OCI-LY1 (cell line): Measurements from ENCODE around the gene PON1.

Experiments
- H2AFZ ChIP-seq: fragments of 200-600 bp; sonication (generic), shearing (Covaris generic); 2 replicates; pipeline ENCODE4 v1.6.0; 2014; ENCODE audit warnings: antibody characterized with exemption, mild to moderate bottlenecking, low read length
- H3F3A ChIP-seq: fragments of 200-600 bp; sonication (generic), shearing (Covaris generic); 2 replicates; pipeline ENCODE4 v1.6.0; 2014; ENCODE audit warnings: mild to moderate bottlenecking, antibody characterized with exemption, low read length, moderate library complexity; ENCODE audit not compliant: insufficient read depth
- H3K27ac ChIP-seq: fragments of 200-600 bp; sonication (generic); 2 replicates; pipeline ENCODE4 v1.5.1; 2014; ENCODE audit warnings: low read length, mixed run types, mild to moderate bottlenecking, low read depth; ENCODE audit not compliant: poor library complexity, severe bottlenecking
- H3K27me3 ChIP-seq: fragments of 200-600 bp; sonication (generic); 2 replicates; pipeline ENCODE4 v1.6.0; 2014; ENCODE audit warnings: antibody characterized with exemption, mild to moderate bottlenecking, low read length, moderate library complexity; ENCODE audit not compliant: insufficient read depth
- H3K36me3 ChIP-seq: fragments of 200-600 bp; sonication (generic); 2 replicates; pipeline ENCODE4 v1.6.1; 2014; ENCODE audit warnings: mild to moderate bottlenecking, antibody characterized with exemption, low read length, moderate library complexity, mixed read lengths; ENCODE audit not compliant: insufficient read depth
- H3K4me1 ChIP-seq: fragments of 200-600 bp; sonication (generic); 2 replicates; pipeline ENCODE4 v1.5.1; 2014; ENCODE audit warnings: mild to moderate bottlenecking, low read length, moderate library complexity; ENCODE audit not compliant: insufficient read depth, severe bottlenecking
- H3K4me2 ChIP-seq: fragments of 200-600 bp; sonication (generic), shearing (Covaris generic); 2 replicates; pipeline ENCODE4 v1.6.1; 2014; ENCODE audit warnings: low read length
- H3K4me3 ChIP-seq: fragments of 200-600 bp; sonication (generic); 2 replicates; pipeline ENCODE4 v1.5.1; 2014; ENCODE audit warnings: low read length, low read depth, mild to moderate bottlenecking, mixed read lengths; ENCODE audit not compliant: poor library complexity, severe bottlenecking
- H3K79me2 ChIP-seq: fragments of 200-600 bp; shearing (Covaris generic); 2 replicates; pipeline ENCODE4 v1.6.1; 2016; ENCODE audit warnings: mixed run types, low read length, mixed read lengths; ENCODE audit not compliant: insufficient read depth
- H3K9ac ChIP-seq: fragments of 200-600 bp; sonication (generic), shearing (Covaris generic); 2 replicates; pipeline ENCODE4 v1.6.1; 2014; ENCODE audit warnings: mild to moderate bottlenecking, low read length, mixed read lengths
- H3K9me2 ChIP-seq: fragments of 200-600 bp; sonication (generic), shearing (Covaris generic); 2 replicates; pipeline ENCODE4 v1.6.1; 2014; ENCODE audit warnings: low read depth, mild to moderate bottlenecking, low read length, mixed read lengths
- H3K9me3 ChIP-seq: fragments of 200-600 bp; shearing (Covaris generic); 2 replicates; pipeline ENCODE4 v1.6.1; 2014; ENCODE audit warnings: low read length, mixed read lengths
- H4K20me1 ChIP-seq: fragments of 200-600 bp; sonication (generic), shearing (Covaris generic); 2 replicates; pipeline ENCODE4 v1.6.0; 2016; ENCODE audit warnings: mild to moderate bottlenecking, low read length; ENCODE audit not compliant: insufficient read depth
- CTCF ChIP-seq: fragments of 200-600 bp; sonication (generic), shearing (Covaris generic); IDR thresholded peaks from 2 replicates; pipeline ENCODE4 v1.5.1; 2017; ENCODE audit warnings: mild to moderate bottlenecking, antibody characterized with exemption, low read length, moderate library complexity, mixed read lengths
- EZH2 ChIP-seq: fragments of 200-600 bp; sonication (generic), shearing (Covaris generic); IDR thresholded peaks from 2 replicates; pipeline ENCODE4 v1.8.0; 2017; ENCODE audit warnings: borderline replicate concordance, mixed run types, mild to moderate bottlenecking, antibody characterized with exemption, low read length, moderate library complexity, mixed read lengths

Gene PON1

DNA sequence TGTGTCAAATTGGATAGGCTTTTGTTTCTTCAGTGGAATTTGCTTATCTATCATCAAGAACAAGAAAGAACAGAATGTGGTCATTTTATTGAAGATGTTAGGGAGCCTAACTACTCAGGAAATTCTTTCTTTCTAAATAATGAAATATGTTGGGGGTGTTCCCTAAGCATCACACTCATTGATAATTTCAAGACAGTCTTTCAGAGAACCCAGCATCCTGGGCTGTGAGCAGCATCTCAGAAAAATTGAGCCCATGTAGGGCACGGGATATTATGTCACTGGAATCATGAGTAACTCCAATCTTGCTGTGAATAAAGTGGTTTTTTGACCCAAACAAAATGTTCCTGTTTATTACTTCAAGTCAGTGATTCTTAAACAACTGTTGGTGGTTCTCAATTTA, 27.3 kb downstream of the PON1 start:
- no peak overlapping the region for H3K9ac ChIP-seq

DNA sequence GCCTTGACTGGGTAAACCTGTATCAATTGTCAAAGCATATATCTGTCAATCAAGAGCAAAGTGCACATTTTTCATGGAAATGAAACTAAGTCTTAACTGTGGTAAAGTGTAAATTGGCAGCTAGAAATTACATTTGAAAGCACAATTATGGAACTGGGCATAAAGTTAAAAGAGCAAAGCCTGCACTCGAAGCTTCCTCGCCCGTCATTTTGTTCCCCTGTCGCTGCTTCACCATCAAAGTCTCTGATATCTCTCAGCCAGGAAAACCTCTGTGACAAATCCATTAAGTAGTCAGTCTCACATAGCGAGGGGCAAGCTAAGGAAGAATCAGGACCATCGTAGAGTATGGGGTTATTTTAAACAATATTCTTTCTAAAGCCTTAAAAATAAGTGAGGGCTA, 27.9 kb downstream of the PON1 start:
- H3K4me2 ChIP-seq = no peak overlapping the region
- no peaks in the 10 kb centered on the region for H3F3A ChIP-seq
- no peaks in the 10 kb centered on the region for H3K9me3 ChIP-seq
- no peaks in the 10 kb centered on the region; the same call in 1 of the 2 replicates for H3K27me3 ChIP-seq
- H3K27ac ChIP-seq = no peak overlapping the region
- H2AFZ ChIP-seq = no peak overlapping the region
- TF ChIP-seq EZH2 (no peak), CTCF (no peak)
- H3K79me2 ChIP-seq = no peaks in the 10 kb centered on the region
- H3K9ac ChIP-seq = no peak overlapping the region
- no peak overlapping the region for H3K4me3 ChIP-seq
- no peaks in the 10 kb centered on the region for H3K36me3 ChIP-seq
- H3K9me2 ChIP-seq = no peaks in the 10 kb centered on the region
- no peaks in the 10 kb centered on the region for H4K20me1 ChIP-seq
- H3K4me1 ChIP-seq = no peaks in the 10 kb centered on the region

More for the DNA sequence above, 27.3 kb downstream of the PON1 start:
- Histone ChIP-seq H3K27me3 (no peaks in the 10 kb centered on the region; the same call in 1 of the 2 replicates), H3K4me1 (no peaks in the 10 kb centered on the region), H3K9me2 (no peaks in the 10 kb centered on the region), H3K4me3 (no peak overlapping the region), H3K4me2 (no peak overlapping the region), H3K36me3 (no peaks in the 10 kb centered on the region), H2AFZ (no peak overlapping the region), H3K9me3 (no peaks in the 10 kb centered on the region), H4K20me1 (no peaks in the 10 kb centered on the region), H3K79me2 (no peaks in the 10 kb centered on the region), H3F3A (no peaks in the 10 kb centered on the region), H3K27ac (no peak overlapping the region)
- TF ChIP-seq EZH2 (no peak), CTCF (no peak)

DNA sequence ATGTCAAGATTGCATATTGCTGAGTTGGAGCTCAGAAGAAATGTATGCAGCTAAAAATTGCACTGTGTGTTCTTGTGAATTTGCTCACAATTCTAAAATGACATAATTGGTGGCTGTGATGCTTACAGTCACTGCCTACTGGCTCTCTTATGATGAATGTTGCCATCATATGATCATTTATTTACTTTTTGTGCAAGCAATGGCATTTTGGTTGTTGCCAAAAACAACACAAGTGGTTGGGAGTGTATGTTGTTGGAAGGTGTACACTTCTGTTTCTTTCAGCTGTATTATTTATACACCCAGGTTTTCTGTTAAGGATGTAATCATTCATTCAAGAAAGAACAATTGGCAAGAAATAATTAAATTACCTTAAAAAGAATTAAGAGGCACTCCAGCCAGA, 28.9 kb downstream of the PON1 start:
- Histone ChIP-seq H3K9ac (no peak overlapping the region), H3K9me2 (no peaks in the 10 kb centered on the region), H3K79me2 (no peaks in the 10 kb centered on the region), H3F3A (no peaks in the 10 kb centered on the region), H3K4me2 (no peak overlapping the region), H4K20me1 (no peaks in the 10 kb centered on the region), H3K27me3 (no peaks in the 10 kb centered on the region; the same call in 1 of the 2 replicates), H3K27ac (no peak overlapping the region), H2AFZ (no peak overlapping the region), H3K4me1 (no peaks in the 10 kb centered on the region), H3K9me3 (no peaks in the 10 kb centered on the region), H3K4me3 (no peak overlapping the region), H3K36me3 (no peaks in the 10 kb centered on the region)
- no peak for TF ChIP-seq CTCF
- no peak for TF ChIP-seq EZH2
